Panc1 (cell line): Measurements from ENCODE around the gene TRAF6. TPM values are rescaled to one million over a fixed set of nuclear protein-coding genes. Genes with fewer than 3 reads are reported as not detected.

Experiments
- ATAC-seq: fragments of 200-7000 bp; cut with Tn5 transposase; 2 replicates; pipeline ENCODE4 v1.9.1; 2020; ENCODE audit warnings: mild to moderate bottlenecking, moderate library complexity
- BruUV-seq: library from RNA; stranded (reverse); fragments of 400-500 nt; replicated peaks from 2 replicates; lab custom pipeline; 2021; lab: Mats Ljungman, UMichigan
- CTCF ChIA-PET: fragments of 300-600 bp; sonication (Branson Sonifier 250); formaldehyde crosslinking; loops from one replicate; lab custom pipeline; 2022; ENCODE audit warnings: antibody characterized with exemption; lab: Charles Lee
- POLR2A ChIA-PET: fragments of 300-600 bp; sonication (Branson Sonifier 250); formaldehyde crosslinking; loops from one replicate; lab custom pipeline; 2022; ENCODE audit warnings: antibody characterized with exemption; lab: Charles Lee
- DNase-seq: peaks from one replicate; pipeline ENCODE4 v3.0.0-alpha.2; 2010; ENCODE audit warnings: low read depth, low spot score
- H3K27ac ChIP-seq: 2 replicates; pipeline ENCODE4 v1.5.1; 2011; ENCODE audit warnings: mild to moderate bottlenecking, low read length, inconsistent platforms
- H3K27me3 ChIP-seq: fragments of 200-500 bp; sonication (Bioruptor generic); 2 replicates; pipeline ENCODE4 v1.6.0; 2014; ENCODE audit warnings: low read length, inconsistent platforms; ENCODE audit not compliant: control insufficient read depth, insufficient read depth
- H3K36me3 ChIP-seq: fragments of 200-500 bp; sonication (Bioruptor generic); 2 replicates; pipeline ENCODE4 v1.5.1; 2014; ENCODE audit warnings: inconsistent platforms, mild to moderate bottlenecking, low read length, moderate library complexity; ENCODE audit not compliant: control insufficient read depth, insufficient read depth
- H3K4me1 ChIP-seq: 2 replicates; pipeline ENCODE4 v1.5.1; 2011; ENCODE audit warnings: inconsistent platforms, mild to moderate bottlenecking, low read length, moderate library complexity; ENCODE audit not compliant: control insufficient read depth, insufficient read depth
- H3K4me3 ChIP-seq, 2 experiments: 2 replicates each; pipeline ENCODE4 v1.5.1; 2011 to 2012; ENCODE audit warnings: low read depth in 2 of 2, low read length in 2 of 2, mild to moderate bottlenecking in 2 of 2, inconsistent platforms in 1 of 2, moderate library complexity in 1 of 2
- H3K9me3 ChIP-seq: fragments of 200-500 bp; sonication (Bioruptor generic); 2 replicates; pipeline ENCODE4 v1.5.1; 2014; ENCODE audit warnings: low read depth, mild to moderate bottlenecking, inconsistent platforms, low read length, moderate library complexity; ENCODE audit not compliant: control insufficient read depth, insufficient read depth
- POLR2AphosphoS5 ChIP-seq: IDR thresholded peaks from 2 replicates; pipeline ENCODE4 v1.6.1; 2012; ENCODE audit warnings: mild to moderate bottlenecking, low read depth, low read length, moderate library complexity
- SIN3A ChIP-seq: IDR thresholded peaks from 2 replicates; pipeline ENCODE4 v1.6.1; 2012; ENCODE audit warnings: low read depth, mild to moderate bottlenecking, low read length, moderate library complexity, borderline replicate concordance; ENCODE audit not compliant: insufficient read depth
- TCF7L2 ChIP-seq: IDR thresholded peaks from 2 replicates; pipeline ENCODE4 v1.6.1; 2011; ENCODE audit warnings: mild to moderate bottlenecking, low read depth, low read length, inconsistent platforms
- in situ Hi-C: cut with HindIII; loops from 2 replicates; pipeline ENCODE4 v1.10.0; 2016; ENCODE audit warnings: low sequenced_read_pairs, low pct_unique_long_range_greater_than_20kb
- intact Hi-C: fragments of 100-400 bp; cut with micrococcal nuclease; formaldehyde crosslinking; loops from one replicate; pipeline ENCODE4 v1.10.0; 2022; ENCODE audit not compliant: unreplicated experiment
- total RNA-seq: library from RNA; stranded (reverse); gene quantifications from one replicate; pipeline ENCODE4 v1.2.1, GENCODE V29; 2021; ENCODE audit not compliant: unreplicated experiment
- TF ChIP-seq, protein P1 (sequence below), 2 experiments: IDR thresholded peaks; 2 replicates each; pipeline ENCODE4 v1.6.1; 2011 to 2012; ENCODE audit warnings: low read depth in 2 of 2, control low read depth in 1 of 2, low read length in 1 of 2, mild to moderate bottlenecking in 1 of 2, moderate library complexity in 1 of 2; ENCODE audit not compliant: insufficient read depth in 1 of 2
- TF ChIP-seq, protein P2 (sequence below): fragments of 450-650 bp; IDR thresholded peaks from 2 replicates; pipeline ENCODE4 v1.5.1; 2017; ENCODE audit warnings: mild to moderate bottlenecking

Gene TRAF6
- total RNA-seq, 1 experiment from 2014 or later = 10.9 TPM

DNA sequence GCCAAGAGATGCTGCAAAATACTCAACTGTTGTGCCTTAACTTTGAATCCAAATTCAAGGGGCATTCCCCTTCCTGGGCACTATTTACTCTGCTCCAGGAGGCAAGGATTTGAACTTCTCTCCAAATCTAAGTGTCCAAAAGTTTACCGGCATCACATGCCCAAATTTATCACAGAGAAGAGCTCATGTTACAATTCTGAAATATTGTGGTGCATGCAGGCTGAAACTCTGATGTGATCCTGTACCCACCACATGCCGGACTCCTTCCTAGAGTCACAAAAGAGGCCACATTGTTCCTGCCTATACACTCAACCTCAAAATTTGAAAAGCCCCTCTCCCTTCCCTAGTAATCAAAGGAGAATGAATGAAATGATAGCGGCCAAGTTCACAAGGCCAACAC lies 1.3 kb downstream of the TRAF6 start:
- peaks cover 7% of the 10 kb centered on the region for H3K4me1 ChIP-seq
- BruUV-seq = TSS peak; percentile 82
- ChIA-PET CTCF (no interaction called here), POLR2A (no interaction called here)
- H3K9me3 ChIP-seq = no peaks in the 10 kb centered on the region
- in situ Hi-C loops (no loop called here), intact Hi-C loops (no loop called here)
- ATAC-seq (no peak), DNase-seq (no peak)
- peak overlapping the region; percentile 86 for H3K27ac ChIP-seq
- TF ChIP-seq, protein P1, sequence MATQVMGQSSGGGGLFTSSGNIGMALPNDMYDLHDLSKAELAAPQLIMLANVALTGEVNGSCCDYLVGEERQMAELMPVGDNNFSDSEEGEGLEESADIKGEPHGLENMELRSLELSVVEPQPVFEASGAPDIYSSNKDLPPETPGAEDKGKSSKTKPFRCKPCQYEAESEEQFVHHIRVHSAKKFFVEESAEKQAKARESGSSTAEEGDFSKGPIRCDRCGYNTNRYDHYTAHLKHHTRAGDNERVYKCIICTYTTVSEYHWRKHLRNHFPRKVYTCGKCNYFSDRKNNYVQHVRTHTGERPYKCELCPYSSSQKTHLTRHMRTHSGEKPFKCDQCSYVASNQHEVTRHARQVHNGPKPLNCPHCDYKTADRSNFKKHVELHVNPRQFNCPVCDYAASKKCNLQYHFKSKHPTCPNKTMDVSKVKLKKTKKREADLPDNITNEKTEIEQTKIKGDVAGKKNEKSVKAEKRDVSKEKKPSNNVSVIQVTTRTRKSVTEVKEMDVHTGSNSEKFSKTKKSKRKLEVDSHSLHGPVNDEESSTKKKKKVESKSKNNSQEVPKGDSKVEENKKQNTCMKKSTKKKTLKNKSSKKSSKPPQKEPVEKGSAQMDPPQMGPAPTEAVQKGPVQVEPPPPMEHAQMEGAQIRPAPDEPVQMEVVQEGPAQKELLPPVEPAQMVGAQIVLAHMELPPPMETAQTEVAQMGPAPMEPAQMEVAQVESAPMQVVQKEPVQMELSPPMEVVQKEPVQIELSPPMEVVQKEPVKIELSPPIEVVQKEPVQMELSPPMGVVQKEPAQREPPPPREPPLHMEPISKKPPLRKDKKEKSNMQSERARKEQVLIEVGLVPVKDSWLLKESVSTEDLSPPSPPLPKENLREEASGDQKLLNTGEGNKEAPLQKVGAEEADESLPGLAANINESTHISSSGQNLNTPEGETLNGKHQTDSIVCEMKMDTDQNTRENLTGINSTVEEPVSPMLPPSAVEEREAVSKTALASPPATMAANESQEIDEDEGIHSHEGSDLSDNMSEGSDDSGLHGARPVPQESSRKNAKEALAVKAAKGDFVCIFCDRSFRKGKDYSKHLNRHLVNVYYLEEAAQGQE (IDR thresholded peaks at IDR 0.05; ENCODE audit: insufficient read depth in 1 of 2, low read depth in 2 of 2, low read length in 1 of 2) = no peak
- H3K36me3 ChIP-seq = peaks cover 3% of the 10 kb centered on the region; the same call in 1 of the 2 replicates
- H3K27me3 ChIP-seq = no peaks in the 10 kb centered on the region
- peak overlapping the region; percentile 96 to 97 for H3K4me3 ChIP-seq

DNA sequence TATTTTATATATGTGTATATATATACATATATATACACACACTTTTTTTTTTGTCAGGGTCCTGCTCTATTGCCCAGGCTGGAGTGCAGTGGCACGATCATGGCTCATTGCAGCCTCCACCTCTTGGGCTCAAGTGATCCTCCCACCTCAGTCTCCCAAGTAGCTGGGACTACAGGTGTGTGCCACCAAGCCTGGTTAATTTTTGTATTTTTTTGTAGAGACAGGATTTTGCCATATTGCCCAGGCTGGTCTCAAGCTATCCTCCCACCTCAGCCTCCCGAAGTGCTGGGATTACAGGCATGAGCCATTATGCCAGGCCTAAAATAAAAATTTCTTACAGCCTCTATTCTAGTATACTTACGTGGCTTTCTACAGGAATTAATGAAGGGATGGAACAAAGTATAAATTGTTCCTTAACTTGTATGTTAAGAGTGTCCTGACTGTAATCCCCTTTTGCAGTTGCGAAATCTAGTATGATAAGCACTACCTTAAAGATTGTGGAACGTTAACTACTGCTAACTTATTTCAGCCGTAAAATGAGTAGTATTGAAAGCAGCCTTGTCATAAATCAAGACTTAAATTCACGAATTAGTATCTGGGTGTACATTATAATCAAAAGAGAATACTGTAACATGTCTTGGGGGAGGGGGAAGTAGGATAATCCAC lies 2.1 kb downstream of the TRAF6 start:
- TF ChIP-seq SIN3A = no peak
- no peak for TF ChIP-seq TCF7L2
- TF ChIP-seq, protein P1 (IDR thresholded peaks at IDR 0.05; ENCODE audit: insufficient read depth in 1 of 2, low read depth in 2 of 2, low read length in 1 of 2) = no peak
- TF ChIP-seq POLR2AphosphoS5 = no peak
- TF ChIP-seq, protein P2, sequence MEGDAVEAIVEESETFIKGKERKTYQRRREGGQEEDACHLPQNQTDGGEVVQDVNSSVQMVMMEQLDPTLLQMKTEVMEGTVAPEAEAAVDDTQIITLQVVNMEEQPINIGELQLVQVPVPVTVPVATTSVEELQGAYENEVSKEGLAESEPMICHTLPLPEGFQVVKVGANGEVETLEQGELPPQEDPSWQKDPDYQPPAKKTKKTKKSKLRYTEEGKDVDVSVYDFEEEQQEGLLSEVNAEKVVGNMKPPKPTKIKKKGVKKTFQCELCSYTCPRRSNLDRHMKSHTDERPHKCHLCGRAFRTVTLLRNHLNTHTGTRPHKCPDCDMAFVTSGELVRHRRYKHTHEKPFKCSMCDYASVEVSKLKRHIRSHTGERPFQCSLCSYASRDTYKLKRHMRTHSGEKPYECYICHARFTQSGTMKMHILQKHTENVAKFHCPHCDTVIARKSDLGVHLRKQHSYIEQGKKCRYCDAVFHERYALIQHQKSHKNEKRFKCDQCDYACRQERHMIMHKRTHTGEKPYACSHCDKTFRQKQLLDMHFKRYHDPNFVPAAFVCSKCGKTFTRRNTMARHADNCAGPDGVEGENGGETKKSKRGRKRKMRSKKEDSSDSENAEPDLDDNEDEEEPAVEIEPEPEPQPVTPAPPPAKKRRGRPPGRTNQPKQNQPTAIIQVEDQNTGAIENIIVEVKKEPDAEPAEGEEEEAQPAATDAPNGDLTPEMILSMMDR = no peak
- POLR2A ChIA-PET = no interaction called here
- CTCF ChIA-PET = no interaction called here
- ATAC-seq (no peak), DNase-seq (no peak)
- Histone ChIP-seq H3K4me3 (peak overlapping the region; percentile 96 to 97; a peak in 3 of 4 replicates), H3K27me3 (no peaks in the 10 kb centered on the region), H3K27ac (peak overlapping the region; percentile 9; the same call in 1 of the 2 replicates), H3K9me3 (no peaks in the 10 kb centered on the region), H3K36me3 (peaks cover 3% of the 10 kb centered on the region; the same call in 1 of the 2 replicates), H3K4me1 (peaks cover 7% of the 10 kb centered on the region)
- BruUV-seq = no TSS peak
- in situ Hi-C loops = no loop called here
- intact Hi-C loops = no loop called here
